ENCODE data around the gene KLHL29. TPM values are rescaled to one million over a fixed set of nuclear protein-coding genes. Genes with fewer than 3 reads are reported as not detected.

KLHL29 gene
- total and polyA plus RNA-seq, 4 donors: 0.29 to 2.3 (median 0.68) TPM

DNA sequence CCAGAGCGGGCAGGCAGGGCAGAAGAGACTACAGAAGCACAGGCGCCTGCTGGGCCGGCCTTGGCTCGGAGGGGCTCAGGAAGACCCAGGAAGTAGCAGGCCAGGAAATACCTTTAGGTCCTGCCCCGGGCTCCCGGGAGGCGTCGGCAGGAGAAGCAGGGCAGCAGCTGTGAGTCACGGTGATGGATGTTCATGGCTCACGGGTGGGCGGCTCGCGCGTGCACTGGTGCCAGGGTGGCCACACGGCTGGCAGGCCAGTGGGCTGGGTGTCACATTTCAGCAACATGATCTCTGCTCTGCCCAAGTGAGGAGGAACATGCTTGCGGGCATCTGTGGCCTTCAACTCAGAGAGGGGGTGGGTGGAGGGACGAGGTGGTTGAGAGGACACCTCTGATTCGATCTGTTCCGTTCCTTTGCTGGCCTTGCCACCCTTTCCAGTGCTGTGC is 139.3 kb downstream of the KLHL29 start:
- TF ChIP-seq, protein P1, sequence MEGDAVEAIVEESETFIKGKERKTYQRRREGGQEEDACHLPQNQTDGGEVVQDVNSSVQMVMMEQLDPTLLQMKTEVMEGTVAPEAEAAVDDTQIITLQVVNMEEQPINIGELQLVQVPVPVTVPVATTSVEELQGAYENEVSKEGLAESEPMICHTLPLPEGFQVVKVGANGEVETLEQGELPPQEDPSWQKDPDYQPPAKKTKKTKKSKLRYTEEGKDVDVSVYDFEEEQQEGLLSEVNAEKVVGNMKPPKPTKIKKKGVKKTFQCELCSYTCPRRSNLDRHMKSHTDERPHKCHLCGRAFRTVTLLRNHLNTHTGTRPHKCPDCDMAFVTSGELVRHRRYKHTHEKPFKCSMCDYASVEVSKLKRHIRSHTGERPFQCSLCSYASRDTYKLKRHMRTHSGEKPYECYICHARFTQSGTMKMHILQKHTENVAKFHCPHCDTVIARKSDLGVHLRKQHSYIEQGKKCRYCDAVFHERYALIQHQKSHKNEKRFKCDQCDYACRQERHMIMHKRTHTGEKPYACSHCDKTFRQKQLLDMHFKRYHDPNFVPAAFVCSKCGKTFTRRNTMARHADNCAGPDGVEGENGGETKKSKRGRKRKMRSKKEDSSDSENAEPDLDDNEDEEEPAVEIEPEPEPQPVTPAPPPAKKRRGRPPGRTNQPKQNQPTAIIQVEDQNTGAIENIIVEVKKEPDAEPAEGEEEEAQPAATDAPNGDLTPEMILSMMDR (IDR thresholded peaks at IDR 0.05; ENCODE audit: low read depth, low read length, missing input control): no peak
- TF ChIP-seq HNF4G (IDR thresholded peaks at IDR 0.05): no peak
- no peak for TF ChIP-seq REST (IDR thresholded peaks at IDR 0.05)
- TF ChIP-seq FOXA1 (IDR thresholded peaks at IDR 0.05): no peak
- no peak for TF ChIP-seq FOXA2 (IDR thresholded peaks at IDR 0.05)
- no peak for TF ChIP-seq GABPA (IDR thresholded peaks at IDR 0.05 in 1 of 2, conservative IDR thresholded peaks at IDR 0.05 in 1 of 2)
- no peak for TF ChIP-seq ATF3 (IDR thresholded peaks at IDR 0.05)
- H3K27me3 ChIP-seq (ENCODE audit: control insufficient read depth in 4 of 4, insufficient read depth in 4 of 4, low read length in 3 of 4): no peaks in the 10 kb centered on the region
- H3K36me3 ChIP-seq (ENCODE audit: control insufficient read depth in 4 of 4, insufficient read depth in 3 of 4, low read depth in 1 of 4, low read length in 3 of 4): no peaks in the 10 kb centered on the region
- 88% methylated on average over 19 of the region's 19 CpGs for WGBS
- H3K27ac ChIP-seq (ENCODE audit: low read depth in 1 of 2, low read length in 2 of 2): no peak overlapping the region
- no peaks in the 10 kb centered on the region for H3K4me1 ChIP-seq (ENCODE audit: control insufficient read depth in 4 of 4, insufficient read depth in 4 of 4, low read length in 3 of 4)
- DNase-seq (ENCODE audit: low spot score): no peak
- H3K9me3 ChIP-seq (ENCODE audit: control insufficient read depth in 4 of 4, low read length in 3 of 4): no peaks in the 10 kb centered on the region
- no peak overlapping the region for H3K9ac ChIP-seq (ENCODE audit: low read depth in 1 of 2, low read length in 2 of 2)
- no peak overlapping the region for H3K4me3 ChIP-seq (ENCODE audit: low read depth in 1 of 3, low read length in 3 of 3)

GRCh38 chr2:23525137-23525765 is 140.3 kb downstream of the KLHL29 start:
- no peak overlapping the region for H3K27ac ChIP-seq (ENCODE audit: low read depth in 1 of 2, low read length in 2 of 2)
- H3K36me3 ChIP-seq (ENCODE audit: control insufficient read depth in 4 of 4, insufficient read depth in 3 of 4, low read depth in 1 of 4, low read length in 3 of 4): no peaks in the 10 kb centered on the region
- H3K9ac ChIP-seq (ENCODE audit: low read depth in 1 of 2, low read length in 2 of 2): no peak overlapping the region
- TF ChIP-seq HNF4G (IDR thresholded peaks at IDR 0.05) (no peak), RXRA (IDR thresholded peaks at IDR 0.05) (no peak), JUND (IDR thresholded peaks at IDR 0.05) (no peak), FOXA1 (IDR thresholded peaks at IDR 0.05) (no peak)
- H3K9me3 ChIP-seq (ENCODE audit: control insufficient read depth in 4 of 4, low read length in 3 of 4): no peaks in the 10 kb centered on the region
- no peak overlapping the region for H3K4me3 ChIP-seq (ENCODE audit: low read depth in 1 of 3, low read length in 3 of 3)
- no peaks in the 10 kb centered on the region for H3K27me3 ChIP-seq (ENCODE audit: control insufficient read depth in 4 of 4, insufficient read depth in 4 of 4, low read length in 3 of 4)
- no peak for DNase-seq (ENCODE audit: low spot score)
- 91% methylated on average over 16 of the region's 16 CpGs for WGBS
- no peaks in the 10 kb centered on the region for H3K4me1 ChIP-seq (ENCODE audit: control insufficient read depth in 4 of 4, insufficient read depth in 4 of 4, low read length in 3 of 4)

- WGBS: 84% methylated on average over 19 of the region's 19 CpGs
- no peak overlapping the region for H3K4me3 ChIP-seq (ENCODE audit: low read depth in 1 of 3, low read length in 3 of 3)
- H3K9me3 ChIP-seq (ENCODE audit: control insufficient read depth in 4 of 4, low read length in 3 of 4): no peaks in the 10 kb centered on the region
- no peak overlapping the region for H3K9ac ChIP-seq (ENCODE audit: low read depth in 1 of 2, low read length in 2 of 2)
- no peaks in the 10 kb centered on the region for H3K4me1 ChIP-seq (ENCODE audit: control insufficient read depth in 4 of 4, insufficient read depth in 4 of 4, low read length in 3 of 4)
- H3K27ac ChIP-seq (ENCODE audit: low read depth in 1 of 2, low read length in 2 of 2): no peak overlapping the region
- no peak for DNase-seq (ENCODE audit: low spot score)
- H3K36me3 ChIP-seq (ENCODE audit: control insufficient read depth in 4 of 4, insufficient read depth in 3 of 4, low read depth in 1 of 4, low read length in 3 of 4): no peaks in the 10 kb centered on the region
- H3K27me3 ChIP-seq (ENCODE audit: control insufficient read depth in 4 of 4, insufficient read depth in 4 of 4, low read length in 3 of 4): no peaks in the 10 kb centered on the region
- TF ChIP-seq NR2F2 (IDR thresholded peaks at IDR 0.05): no peak
- TF ChIP-seq SP1 (IDR thresholded peaks at IDR 0.05): no peak
- no peak for TF ChIP-seq TAF1 (conservative IDR thresholded peaks at IDR 0.05)
- no peak for TF ChIP-seq RAD21 (IDR thresholded peaks at IDR 0.05)
- TF ChIP-seq HNF4A (conservative IDR thresholded peaks at IDR 0.05): no peak
- TF ChIP-seq FOXA2 (IDR thresholded peaks at IDR 0.05): no peak
- no peak for TF ChIP-seq JUND (IDR thresholded peaks at IDR 0.05)
- TF ChIP-seq HNF4G (IDR thresholded peaks at IDR 0.05): no peak
- no peak for TF ChIP-seq YY1 (IDR thresholded peaks at IDR 0.05)
- TF ChIP-seq GABPA (IDR thresholded peaks at IDR 0.05 in 1 of 2, conservative IDR thresholded peaks at IDR 0.05 in 1 of 2): no peak
- TF ChIP-seq, protein P1 (IDR thresholded peaks at IDR 0.05; ENCODE audit: low read depth, low read length, missing input control): no peak
- no peak for TF ChIP-seq ZBTB33 (IDR thresholded peaks at IDR 0.05)
- TF ChIP-seq FOXA1 (IDR thresholded peaks at IDR 0.05): no peak
Measured at GRCh38 chr2:23526114-23526513, 141.1 kb downstream of the KLHL29 start.

All from liver (tissue), 9 donors.